Adipose tissue (tissue), 3 donors: Measurements from ENCODE around the gene NPLOC4. TPM values are rescaled to one million over a fixed set of nuclear protein-coding genes. Genes with fewer than 3 reads are reported as not detected.
"Not testable (repeated sequence)": the region's sequence is repeated elsewhere in the genome, so short reads cannot be mapped to it uniquely, and the experiment has no call there.

Experiments used
- H3K27ac ChIP-seq: one replicate; pipeline ENCODE4 v1.5.1; 2013; ENCODE audit warnings: low read depth, low read length
- WGBS, 3 donors: extraction: QIAGEN DNeasy Blood & Tissue Kit; methylation state at CpG; one replicate each; pipeline ENCODE4 v1.1.7; 2013; 5-methylcytosine and 5-hydroxymethylcytosine counted together
- polyA plus RNA-seq, 3 donors: library from polyadenylated mRNA; stranded (reverse); fragments of 200-250 nt; gene quantifications; one replicate each; pipeline ENCODE4 v1.2.3, GENCODE V29; 2013
- donor health status: healthy with polysubstance abuse.
- donor health status: Bipolar disorder and iron deficiency.
- donor health status: healthy.

Gene NPLOC4
- polyA plus RNA-seq, 3 donors, result 21.9 to 53.4 (median 30.8) TPM

DNA sequence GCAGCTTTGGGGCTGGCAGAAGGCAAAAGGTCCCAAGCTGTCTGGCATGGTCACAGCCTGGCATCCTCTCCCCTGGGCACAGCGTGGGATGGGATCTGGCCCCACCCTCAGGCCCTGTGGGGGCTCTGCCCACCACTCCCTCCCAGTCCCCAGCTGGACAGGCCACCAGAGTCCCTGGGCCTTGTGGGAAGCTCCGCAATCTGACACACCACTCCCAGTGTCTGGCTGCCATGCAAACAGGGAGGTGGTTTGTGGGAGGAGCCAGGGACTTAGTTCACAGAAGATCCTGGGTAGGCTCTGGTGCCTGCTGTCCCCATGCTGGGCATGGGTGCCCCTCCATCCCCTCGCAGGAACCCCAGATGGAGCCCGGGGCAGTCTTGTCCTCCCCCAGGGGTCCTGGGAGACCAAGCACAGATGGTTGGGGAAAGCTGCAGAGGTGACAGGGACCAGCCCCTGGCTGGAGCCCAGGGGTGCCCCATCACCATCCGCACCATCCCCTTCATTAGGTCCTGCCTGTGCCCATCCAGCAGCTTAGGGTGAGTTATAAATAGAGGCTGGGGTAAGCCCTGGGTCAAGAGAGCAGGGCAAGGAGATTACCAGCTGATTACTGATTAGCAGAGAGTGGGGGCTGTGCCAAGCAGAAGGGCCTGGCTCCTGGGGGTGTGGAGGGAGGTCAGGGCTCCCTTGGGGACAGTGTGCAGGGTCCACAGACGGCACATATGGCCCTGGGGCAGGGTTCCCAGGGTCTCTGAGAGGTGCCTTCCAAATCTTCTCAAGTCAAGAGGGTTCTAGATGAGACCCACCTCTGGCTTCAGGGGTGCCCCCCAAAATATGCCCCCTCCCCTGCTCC, 102.5 kb downstream of the NPLOC4 start:
- 62 to 72% (median 65%) methylated on average over 6 of the region's 6 CpGs for WGBS, 3 donors
- H3K27ac ChIP-seq, result no peak overlapping the region

DNA sequence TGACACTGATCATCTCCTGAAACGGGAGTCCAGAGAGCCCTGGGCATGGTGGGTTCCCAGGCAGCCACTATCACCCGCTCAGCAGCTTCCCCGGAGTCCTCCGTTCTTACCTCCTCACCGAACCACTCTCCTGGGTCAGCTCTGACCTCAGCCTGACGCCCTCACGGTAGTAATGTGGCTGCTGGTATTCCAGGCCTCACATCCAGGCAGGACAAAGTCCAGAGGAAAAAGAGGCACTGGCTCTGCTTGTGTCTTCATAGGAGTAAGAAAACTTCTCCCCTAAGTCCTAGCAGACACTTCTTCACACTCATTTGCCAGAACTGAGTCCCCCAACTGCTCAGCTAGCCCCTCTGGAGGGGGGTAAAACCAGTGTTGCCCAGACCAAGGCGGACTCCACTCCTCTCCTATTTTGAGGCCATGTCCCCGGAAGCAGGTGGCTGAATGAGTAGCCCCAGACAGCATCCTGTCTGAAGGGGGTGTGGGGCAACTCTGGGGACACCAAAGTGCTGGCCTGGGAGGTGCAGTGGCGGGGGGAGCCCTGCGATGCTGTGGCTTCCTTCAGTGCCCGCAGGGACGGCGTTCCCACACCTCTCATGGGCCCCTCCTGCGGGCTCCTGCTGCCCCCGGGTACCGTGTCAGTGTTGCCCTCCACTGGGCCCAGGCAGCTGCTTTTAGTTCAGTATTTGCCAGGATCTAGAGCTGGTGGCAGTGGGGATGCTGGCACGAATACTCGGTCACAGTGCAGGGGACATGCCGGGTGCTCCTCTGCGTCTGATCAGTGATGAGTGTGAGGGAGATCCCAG, 103.4 kb downstream of the NPLOC4 start:
- WGBS, 3 donors, result 61 to 66% (median 64%) methylated on average over 21 of the region's 21 CpGs
- H3K27ac ChIP-seq, result no peak overlapping the region

DNA sequence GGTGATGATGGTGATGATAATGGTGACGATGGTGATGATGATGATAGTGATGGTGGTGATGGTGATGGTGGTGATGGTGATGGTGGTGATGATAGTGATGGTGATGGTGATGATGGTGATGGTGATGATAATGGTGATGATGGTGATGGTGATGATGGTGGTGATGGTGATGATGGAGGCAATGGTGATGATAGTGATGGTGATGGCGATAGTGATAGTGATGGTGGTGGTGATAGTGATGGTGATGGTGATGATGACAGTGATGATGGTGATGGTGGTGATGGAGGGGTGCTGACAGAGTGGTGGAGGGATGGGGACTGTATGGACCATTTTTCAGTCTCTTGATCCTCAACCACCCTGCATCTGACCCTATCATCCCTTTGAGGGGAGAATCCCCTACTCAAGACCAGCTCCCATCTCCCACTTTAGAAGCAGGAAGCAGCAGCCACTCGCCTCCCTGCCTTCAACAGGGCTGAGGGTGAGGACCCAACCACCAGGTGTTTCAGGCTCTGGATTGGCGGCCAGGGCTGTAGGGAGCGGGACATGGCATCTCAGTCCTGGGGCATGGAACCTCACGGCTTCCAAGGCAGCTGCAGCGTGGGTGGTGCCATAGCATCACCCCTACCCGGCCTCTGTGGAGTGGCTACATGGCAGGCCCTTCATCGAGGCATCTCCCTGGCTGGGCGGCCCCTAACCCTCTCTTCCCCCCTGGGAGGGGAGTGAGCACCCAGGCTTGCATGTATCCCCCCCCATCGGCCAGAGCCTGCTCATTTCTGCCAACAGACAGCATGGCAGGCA, 104.2 kb downstream of the NPLOC4 start:
- H3K27ac ChIP-seq, result no peak overlapping the region
- WGBS, 3 donors, result 90 to 93% (median 91%) methylated on average over 11 of the region's 11 CpGs

DNA sequence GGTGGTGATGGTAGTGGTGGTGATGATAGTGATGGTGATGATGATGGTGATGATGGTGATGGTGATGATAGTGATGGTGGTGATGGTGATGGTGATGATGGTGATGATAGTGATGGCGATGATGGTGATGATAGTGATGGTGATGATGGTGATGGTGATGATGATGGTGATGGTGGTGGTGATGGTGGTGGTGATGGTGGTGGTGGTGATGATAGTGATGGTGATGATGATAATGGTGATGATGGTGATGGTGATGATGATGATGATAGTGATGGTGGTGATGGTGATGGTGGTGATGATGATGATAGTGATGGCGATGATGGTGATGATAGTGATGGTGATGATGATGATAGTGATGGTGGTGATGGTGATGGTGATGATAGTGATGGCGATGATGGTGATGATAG, 104.9 kb downstream of the NPLOC4 start:
- 95 to 98% (median 98%) methylated on average over 3 of the region's 3 CpGs for WGBS, 3 donors
- not testable (repeated sequence) for H3K27ac ChIP-seq

DNA sequence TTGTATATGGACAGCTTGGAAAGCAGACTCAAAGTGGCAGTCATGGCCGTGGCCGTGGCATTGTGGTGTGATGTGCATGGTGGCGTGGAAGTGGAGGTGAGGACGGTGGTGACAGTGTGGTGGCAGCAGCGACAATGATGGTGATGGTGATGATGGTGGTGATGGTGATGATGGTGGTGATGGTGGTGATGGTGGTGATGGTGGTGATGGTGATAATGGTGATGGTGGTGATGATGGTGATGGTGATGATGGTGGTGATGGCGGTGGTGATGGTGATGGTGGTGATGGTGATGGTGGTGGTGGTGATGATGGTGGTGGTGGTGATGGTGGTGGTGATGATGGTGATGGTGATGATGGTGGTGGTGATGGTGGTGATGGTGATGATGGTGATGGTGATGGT, 105.9 kb downstream of the NPLOC4 start:
- not testable (repeated sequence) for H3K27ac ChIP-seq
- 81 to 90% (median 83%) methylated on average over 6 of the region's 6 CpGs for WGBS, 3 donors

DNA sequence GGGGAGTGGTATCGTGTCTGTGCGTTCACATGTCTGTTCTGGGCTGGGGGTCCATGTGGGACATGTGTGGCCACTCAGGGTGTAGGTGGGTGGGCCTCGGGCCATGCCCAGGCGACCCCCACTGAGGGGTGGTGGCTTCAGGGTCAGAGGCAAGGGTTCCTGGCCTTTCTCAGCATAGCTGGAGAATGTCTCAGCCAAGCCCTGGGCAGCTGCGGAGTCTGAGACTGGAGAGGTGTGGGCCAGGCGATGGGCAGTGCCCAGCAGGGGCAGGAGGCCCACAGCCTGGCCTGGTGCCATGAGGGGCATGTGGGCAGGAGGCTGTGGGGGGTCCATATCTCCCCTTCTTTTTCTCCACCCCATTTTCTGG, 107.5 kb downstream of the NPLOC4 start:
- 86 to 89% (median 88%) methylated on average over 5 to 6 of the region's 6 CpGs for WGBS, 3 donors
- no peak overlapping the region for H3K27ac ChIP-seq

DNA sequence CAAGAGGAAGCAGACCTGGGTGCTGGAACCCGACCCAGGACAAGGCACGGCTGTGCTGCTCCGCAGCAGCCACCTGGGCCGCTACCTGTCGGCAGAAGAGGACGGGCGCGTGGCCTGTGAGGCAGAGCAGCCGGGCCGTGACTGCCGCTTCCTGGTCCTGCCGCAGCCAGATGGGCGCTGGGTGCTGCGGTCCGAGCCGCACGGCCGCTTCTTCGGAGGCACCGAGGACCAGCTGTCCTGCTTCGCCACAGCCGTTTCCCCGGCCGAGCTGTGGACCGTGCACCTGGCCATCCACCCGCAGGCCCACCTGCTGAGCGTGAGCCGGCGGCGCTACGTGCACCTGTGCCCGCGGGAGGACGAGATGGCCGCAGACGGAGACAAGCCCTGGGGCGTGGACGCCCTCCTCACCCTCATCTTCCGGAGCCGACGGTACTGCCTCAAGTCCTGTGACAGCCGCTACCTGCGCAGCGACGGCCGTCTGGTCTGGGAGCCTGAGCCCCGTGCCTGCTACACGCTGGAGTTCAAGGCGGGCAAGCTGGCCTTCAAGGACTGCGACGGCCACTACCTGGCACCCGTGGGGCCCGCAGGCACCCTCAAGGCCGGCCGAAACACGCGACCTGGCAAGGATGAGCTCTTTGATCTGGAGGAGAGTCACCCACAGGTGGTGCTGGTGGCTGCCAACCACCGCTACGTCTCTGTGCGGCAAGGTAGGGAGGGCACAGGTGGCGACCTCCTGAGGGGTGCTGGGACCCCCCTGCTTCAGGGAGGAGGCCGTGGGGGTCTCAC, 108.1 kb downstream of the NPLOC4 start:
- H3K27ac ChIP-seq, result no peak overlapping the region
- 75 to 87% (median 87%) methylated on average over 57 to 62 of the region's 62 CpGs for WGBS, 3 donors

DNA sequence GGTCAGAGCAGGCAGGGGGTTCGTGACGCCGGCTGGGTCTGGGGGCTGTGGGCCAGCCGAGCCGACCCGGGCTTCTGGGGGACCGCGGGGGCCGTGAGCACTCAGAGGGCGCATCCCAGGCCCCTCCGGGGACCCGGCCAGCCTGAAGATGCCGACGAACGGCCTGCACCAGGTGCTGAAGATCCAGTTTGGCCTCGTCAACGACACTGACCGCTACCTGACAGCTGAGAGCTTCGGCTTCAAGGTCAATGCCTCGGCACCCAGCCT, 108.6 kb downstream of the NPLOC4 start:
- 46 to 64% (median 53%) methylated on average over 13 to 20 of the region's 20 CpGs for WGBS, 3 donors
- H3K27ac ChIP-seq, result no peak overlapping the region

DNA sequence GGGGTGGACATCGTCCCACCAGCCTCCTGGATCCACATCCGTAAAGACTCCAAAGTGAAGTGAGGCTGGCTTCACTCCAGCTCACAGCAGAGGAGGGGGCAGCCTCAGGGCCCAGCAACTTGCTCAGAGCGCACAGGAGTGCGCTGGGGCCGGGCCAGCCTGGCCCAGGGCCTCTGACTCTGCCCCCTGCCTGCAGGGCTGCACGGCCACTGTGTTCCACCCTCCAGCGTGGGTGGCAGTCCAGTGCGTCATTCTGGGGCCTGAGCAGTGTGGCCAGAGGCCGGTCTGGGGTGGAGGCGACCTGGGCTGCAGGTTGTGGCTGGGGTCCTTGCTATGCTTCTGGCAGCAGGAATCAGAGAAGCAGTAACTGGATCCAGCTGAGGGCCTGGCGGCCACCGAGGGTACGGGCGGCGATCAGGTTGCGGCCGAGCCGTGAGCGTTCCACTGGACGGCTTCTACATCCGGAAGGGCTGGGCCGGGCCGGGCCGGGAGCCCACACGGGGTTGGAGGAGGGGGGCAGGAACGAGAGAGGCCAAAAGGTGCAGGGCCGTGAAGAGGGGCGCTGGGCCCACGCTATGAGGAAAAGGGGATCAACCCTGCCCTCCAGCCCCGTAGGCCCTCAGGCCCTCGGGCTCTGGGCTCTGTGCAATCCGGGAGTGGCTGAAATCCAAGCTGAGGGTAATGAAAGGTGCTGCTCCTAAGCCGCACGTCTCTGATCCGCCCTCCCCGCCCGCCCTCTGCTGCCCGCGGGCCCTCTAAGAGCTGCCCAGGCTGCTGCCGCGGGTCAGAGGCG, 109.1 kb downstream of the NPLOC4 start, which contains the start of gene FSCN2:
Gene FSCN2 (plus strand): TSS at position 787 of the 793 bp plus-strand sequence. CDS start 155 bp downstream, outside the sequence.
- WGBS, 3 donors, result 38 to 75% (median 43%) methylated on average over 39 to 42 of the region's 42 CpGs
- H3K27ac ChIP-seq, result no peak within 1 kb of the TSS

DNA sequence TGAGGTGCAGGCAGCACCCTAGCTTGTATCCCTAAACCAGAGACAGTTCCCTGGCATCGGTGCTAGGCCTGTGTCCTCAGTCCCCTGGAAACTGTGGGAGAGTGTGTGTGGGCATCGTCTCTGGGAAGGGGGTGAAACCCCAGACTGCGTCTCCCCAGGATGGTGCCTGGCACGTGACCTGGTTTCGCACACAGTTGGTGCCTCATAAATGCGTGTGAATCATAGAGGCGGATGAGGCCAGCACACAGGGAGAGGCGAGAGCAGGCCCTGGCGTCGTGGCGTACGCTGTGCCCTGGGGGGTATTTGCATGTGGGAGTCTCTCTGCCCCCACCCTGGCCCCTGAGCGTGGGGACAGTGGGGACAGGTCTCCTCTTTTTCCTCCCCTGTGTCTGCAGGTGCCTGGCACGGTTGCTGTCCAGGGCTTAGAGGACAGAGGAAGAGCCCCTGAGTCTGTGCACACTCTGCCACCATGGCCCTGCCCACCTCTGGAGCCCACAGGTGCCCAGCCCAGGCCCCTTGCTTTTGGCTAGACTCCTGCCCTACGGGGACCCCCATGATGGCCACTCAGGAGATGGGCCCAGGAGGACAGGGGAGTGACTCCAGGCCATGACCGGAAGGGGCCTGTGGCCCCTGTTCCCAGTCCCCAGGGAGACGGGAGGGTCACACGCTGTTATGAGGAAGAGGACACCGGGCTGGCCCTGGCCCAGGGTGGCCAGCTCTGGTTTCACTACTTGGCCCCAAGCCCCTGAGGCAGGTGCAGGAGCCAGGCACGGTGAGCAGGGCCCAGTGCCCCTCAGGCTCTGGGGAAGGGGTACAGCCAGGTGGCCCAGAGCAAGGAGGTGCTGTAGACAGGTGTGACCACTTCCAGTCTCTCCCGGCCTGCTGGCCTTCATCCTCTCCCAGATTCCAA, 110.0 kb downstream of the NPLOC4 start:
- WGBS, 3 donors, result 85 to 87% (median 86%) methylated on average over 21 of the region's 21 CpGs

DNA sequence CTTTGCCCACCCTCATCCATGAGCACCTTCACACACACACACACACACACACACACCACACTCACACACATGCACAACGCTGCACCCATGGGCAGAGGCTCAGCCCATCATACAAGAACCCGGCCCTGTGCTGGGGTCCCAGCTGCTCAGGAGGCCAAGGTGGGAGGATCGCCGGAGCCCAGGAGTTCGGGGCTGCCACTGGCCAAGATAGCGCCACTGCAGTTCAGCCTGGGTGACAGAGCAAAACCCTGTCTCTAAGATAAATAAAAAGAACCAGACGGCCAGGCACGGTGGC, 112.1 kb downstream of the NPLOC4 start:
- 86 to 87% (median 86%) methylated on average over 8 of the region's 8 CpGs for WGBS, 3 donors
- H3K27ac ChIP-seq, result no peak overlapping the region

More for the DNA sequence above, 110.0 kb downstream of the NPLOC4 start:
- no peak overlapping the region for H3K27ac ChIP-seq

DNA sequence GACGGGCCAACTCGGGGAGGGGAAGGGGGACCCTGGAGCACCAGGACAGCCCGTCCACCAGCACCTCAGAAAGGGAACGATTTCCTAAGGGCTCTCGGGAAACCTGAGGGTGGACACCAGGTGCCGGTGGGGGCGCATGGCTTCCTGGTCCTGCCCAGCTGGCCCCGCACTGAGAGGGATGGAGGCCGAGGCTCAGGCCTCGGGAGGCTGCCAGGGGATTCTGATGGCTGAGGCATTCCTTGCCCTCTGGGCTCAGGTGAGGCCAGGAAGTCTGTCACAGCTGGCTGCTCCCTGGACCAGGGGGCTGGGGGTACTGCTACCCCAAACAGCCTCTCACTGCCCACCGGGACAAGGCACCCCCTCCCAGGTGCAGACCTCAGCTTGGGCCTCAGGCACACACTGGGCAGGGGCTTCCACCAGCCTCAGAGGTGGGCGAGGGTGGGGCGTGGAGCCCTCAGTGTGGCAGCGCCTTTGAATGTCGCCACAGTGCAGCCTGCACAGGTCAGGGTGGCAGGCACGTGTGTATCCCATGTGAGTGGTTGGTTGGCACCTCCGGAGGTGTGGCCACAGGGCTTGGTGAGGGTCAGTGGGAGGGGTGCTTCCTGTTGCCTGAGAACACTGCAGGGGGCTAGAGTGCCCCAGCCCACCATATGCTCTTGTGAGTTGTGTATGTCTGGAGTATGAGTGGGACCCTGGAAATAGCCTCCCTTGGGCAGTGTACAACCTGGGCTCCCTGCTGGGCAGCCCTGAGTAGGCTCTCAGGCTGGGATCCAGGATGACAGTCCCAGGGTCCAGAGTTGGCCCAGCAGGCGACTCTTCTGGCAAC, 112.7 kb downstream of the NPLOC4 start:
- WGBS, 3 donors, result 75 to 89% (median 76%) methylated on average over 18 of the region's 18 CpGs
- H3K27ac ChIP-seq, result no peak overlapping the region

DNA sequence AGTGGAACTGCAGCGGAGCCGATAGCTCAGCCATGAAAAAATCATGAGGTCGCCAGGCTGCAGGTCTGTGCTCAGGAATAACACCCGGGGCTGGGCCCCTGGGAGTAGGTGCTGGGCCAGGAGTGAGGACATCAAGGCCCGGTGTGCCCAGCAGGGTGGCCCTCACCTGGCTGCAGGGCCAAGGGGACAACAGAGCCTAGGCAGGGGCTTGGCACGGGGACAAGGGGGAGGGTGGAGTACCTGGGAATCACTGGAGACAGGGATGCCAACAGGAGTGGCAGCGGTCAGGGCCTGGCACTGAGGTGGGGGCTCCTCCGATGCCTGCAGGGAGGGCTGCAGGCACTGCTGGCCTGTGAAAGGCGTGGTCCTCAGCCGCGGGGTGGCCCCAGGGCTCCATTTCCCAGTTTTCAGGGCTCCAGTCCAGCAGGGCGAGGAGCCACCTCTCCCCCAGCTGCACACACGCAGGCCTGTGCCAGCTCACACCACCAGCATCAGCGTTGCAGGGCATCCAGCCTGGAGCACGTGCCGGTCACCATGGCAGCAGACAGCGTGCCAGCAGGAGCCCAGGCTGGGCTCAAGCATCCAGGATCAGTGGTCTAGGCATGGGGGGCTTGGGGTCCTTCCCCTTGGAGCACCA, 113.4 kb downstream of the NPLOC4 start:
- no peak overlapping the region for H3K27ac ChIP-seq
- WGBS, 3 donors, result 31 to 57% (median 40%) methylated on average over 16 to 17 of the region's 17 CpGs

DNA sequence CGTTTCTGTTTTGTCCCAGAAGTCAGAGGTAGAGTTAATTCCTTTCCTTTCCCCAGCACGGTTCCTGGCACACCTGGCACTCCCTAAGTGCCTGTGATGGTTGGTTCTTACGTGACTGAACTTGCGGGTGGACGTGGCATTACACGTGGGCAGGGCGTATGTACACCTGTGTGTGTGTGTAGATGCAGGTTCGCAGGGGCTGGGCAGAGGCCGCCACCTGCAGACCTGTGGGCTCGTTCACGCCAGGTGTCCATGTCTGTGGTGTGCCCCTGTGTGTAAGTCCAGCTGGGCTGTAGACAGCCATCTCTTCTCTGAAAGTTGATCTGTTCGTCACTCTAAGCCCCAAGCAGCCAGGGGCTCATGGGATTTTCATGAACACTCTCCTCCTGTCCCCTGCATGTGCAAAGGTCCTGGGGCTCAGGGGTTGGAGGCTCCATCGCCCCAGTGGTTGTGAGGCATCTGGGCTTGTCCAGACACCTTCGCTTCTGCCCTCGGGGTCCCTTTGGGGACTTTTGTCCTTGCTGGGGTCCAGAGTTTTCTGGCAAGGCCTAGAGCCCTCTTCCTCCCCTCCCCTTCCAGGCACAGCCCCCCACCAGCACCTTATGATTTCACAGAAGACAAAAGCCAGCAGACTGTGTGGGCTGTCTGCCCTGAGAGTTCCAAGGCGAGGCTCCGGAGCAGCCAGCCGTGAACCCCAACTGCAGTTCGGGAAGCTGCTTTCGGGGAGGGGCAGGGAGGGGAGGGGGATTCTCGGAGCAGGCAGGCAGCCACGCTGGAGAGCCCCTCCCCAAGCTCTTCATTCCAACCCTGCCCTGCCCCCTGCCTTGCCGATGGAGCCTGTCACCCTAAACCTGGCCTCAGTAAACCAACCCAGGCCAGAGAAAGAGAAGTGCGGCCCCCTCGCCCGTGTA, 114.2 kb downstream of the NPLOC4 start:
- H3K27ac ChIP-seq, result no peak overlapping the region
- WGBS, 3 donors, result 70 to 81% (median 70%) methylated on average over 26 of the region's 26 CpGs
